ENCODE results near the gene TAP2. TPM values are rescaled to one million over a fixed set of nuclear protein-coding genes. Genes with fewer than 3 reads are reported as not detected.

TAP2 gene
- total and polyA plus RNA-seq, 4 donors: 10.2 to 22.2 (median 19.7) TPM

- Histone ChIP-seq H3K4me1 (ENCODE audit: control insufficient read depth, insufficient read depth, low read length) (no peaks in the 10 kb centered on the region), H3K36me3 (ENCODE audit: control insufficient read depth, insufficient read depth, low read length) (no peaks in the 10 kb centered on the region), H3K27me3 (ENCODE audit: control insufficient read depth, insufficient read depth, low read length) (peaks cover 9% of the 10 kb centered on the region), H3K9me3 (ENCODE audit: control insufficient read depth, insufficient read depth, low read length) (no peaks in the 10 kb centered on the region), H3K4me3 (ENCODE audit: low read depth, low read length) (no peak overlapping the region), H3K27ac (ENCODE audit: low read depth, low read length) (no peak overlapping the region)
- no CpG with 5 or more reads among the region's 3 CpGs for WGBS (ENCODE audit: insufficient coverage)
- no peak for DNase-seq (ENCODE audit: low read depth in 4 of 6, low spot score in 6 of 6)
These were observed 38.8 kb downstream of the TAP2 start for GRCh38 chr6:32799740-32800139.

- Histone ChIP-seq H3K9me3 (ENCODE audit: control insufficient read depth, insufficient read depth, low read length) (no peaks in the 10 kb centered on the region), H3K27ac (ENCODE audit: low read depth, low read length) (no peak overlapping the region), H3K36me3 (ENCODE audit: control insufficient read depth, insufficient read depth, low read length) (no peaks in the 10 kb centered on the region), H3K4me1 (ENCODE audit: control insufficient read depth, insufficient read depth, low read length) (no peaks in the 10 kb centered on the region), H3K4me3 (ENCODE audit: low read depth, low read length) (no peak overlapping the region), H3K27me3 (ENCODE audit: control insufficient read depth, insufficient read depth, low read length) (peaks cover 10% of the 10 kb centered on the region)
- WGBS (ENCODE audit: insufficient coverage): 100% methylated on average over 2 of the region's 3 CpGs
- DNase-seq (ENCODE audit: low read depth in 4 of 6, low spot score in 6 of 6): no peak
These were observed 39.4 kb downstream of the TAP2 start for GRCh38 chr6:32799168-32799567.

- 18% methylated on average over 22 of the region's 30 CpGs for WGBS (ENCODE audit: insufficient coverage)
These were observed 41.4 kb downstream of the TAP2 start for GRCh38 chr6:32796848-32797776.

GRCh38 chr6:32794510-32794909, 44.0 kb downstream of the TAP2 start:
- no peak overlapping the region for H3K4me3 ChIP-seq (ENCODE audit: low read depth, low read length)
- H3K4me1 ChIP-seq (ENCODE audit: control insufficient read depth, insufficient read depth, low read length): no peaks in the 10 kb centered on the region
- DNase-seq (ENCODE audit: low read depth in 4 of 6, low spot score in 6 of 6): no peak
- H3K27me3 ChIP-seq (ENCODE audit: control insufficient read depth, insufficient read depth, low read length): peaks cover 18% of the 10 kb centered on the region
- no peak overlapping the region for H3K27ac ChIP-seq (ENCODE audit: low read depth, low read length)
- no peaks in the 10 kb centered on the region for H3K9me3 ChIP-seq (ENCODE audit: control insufficient read depth, insufficient read depth, low read length)
- WGBS (ENCODE audit: insufficient coverage): 89% methylated on average over 2 of the region's 2 CpGs
- H3K36me3 ChIP-seq (ENCODE audit: control insufficient read depth, insufficient read depth, low read length): no peaks in the 10 kb centered on the region

More at GRCh38 chr6:32796848-32797776, 41.4 kb downstream of the TAP2 start:
- no peaks in the 10 kb centered on the region for H3K36me3 ChIP-seq (ENCODE audit: control insufficient read depth, insufficient read depth, low read length)
- DNase-seq (ENCODE audit: low read depth in 4 of 6, low spot score in 6 of 6): peak; percentile 31 to 91 (median 62)
- H3K4me3 ChIP-seq (ENCODE audit: low read depth, low read length): no peak overlapping the region
- no peaks in the 10 kb centered on the region for H3K4me1 ChIP-seq (ENCODE audit: control insufficient read depth, insufficient read depth, low read length)
- H3K27ac ChIP-seq (ENCODE audit: low read depth, low read length): no peak overlapping the region
- H3K27me3 ChIP-seq (ENCODE audit: control insufficient read depth, insufficient read depth, low read length): peaks cover 11% of the 10 kb centered on the region
- no peaks in the 10 kb centered on the region for H3K9me3 ChIP-seq (ENCODE audit: control insufficient read depth, insufficient read depth, low read length)

- no peaks in the 10 kb centered on the region for H3K4me1 ChIP-seq (ENCODE audit: control insufficient read depth, insufficient read depth, low read length)
- no peaks in the 10 kb centered on the region for H3K9me3 ChIP-seq (ENCODE audit: control insufficient read depth, insufficient read depth, low read length)
- H3K36me3 ChIP-seq (ENCODE audit: control insufficient read depth, insufficient read depth, low read length): no peaks in the 10 kb centered on the region
- WGBS (ENCODE audit: insufficient coverage): no CpG with 5 or more reads among the region's 3 CpGs
- H3K4me3 ChIP-seq (ENCODE audit: low read depth, low read length): no peak overlapping the region
- DNase-seq (ENCODE audit: low read depth in 4 of 6, low spot score in 6 of 6): no peak
- no peak overlapping the region for H3K27ac ChIP-seq (ENCODE audit: low read depth, low read length)
- H3K27me3 ChIP-seq (ENCODE audit: control insufficient read depth, insufficient read depth, low read length): peaks cover 18% of the 10 kb centered on the region
These were observed 45.6 kb downstream of the TAP2 start for GRCh38 chr6:32792901-32793435.

GRCh38 chr6:32790306-32790705, 48.2 kb downstream of the TAP2 start:
- DNase-seq (ENCODE audit: low read depth in 4 of 6, low spot score in 6 of 6): no peak
- no peak overlapping the region for H3K27ac ChIP-seq (ENCODE audit: low read depth, low read length)
- H3K36me3 ChIP-seq (ENCODE audit: control insufficient read depth, insufficient read depth, low read length): no peaks in the 10 kb centered on the region
- no peak overlapping the region for H3K4me3 ChIP-seq (ENCODE audit: low read depth, low read length)
- no peaks in the 10 kb centered on the region for H3K9me3 ChIP-seq (ENCODE audit: control insufficient read depth, insufficient read depth, low read length)
- H3K27me3 ChIP-seq (ENCODE audit: control insufficient read depth, insufficient read depth, low read length): peaks cover 14% of the 10 kb centered on the region
- WGBS (ENCODE audit: insufficient coverage): 60% methylated on average over 1 of the region's 2 CpGs
- no peaks in the 10 kb centered on the region for H3K4me1 ChIP-seq (ENCODE audit: control insufficient read depth, insufficient read depth, low read length)

Other genes starting within 250 kb of the TAP2 start
- gene HLA-DRB1, start 248.9 kb downstream of the TAP2 start, total RNA-seq: 10 to 100 TPM; 17.0 to 61.3 TPM
- 1 to 10 TPM; 3.1 to 3.5 TPM for gene HLA-DRB1, start 248.9 kb downstream of the TAP2 start, polyA plus RNA-seq (ENCODE audit: insufficient read length in 2 of 2)
- gene HLA-DQA1, start 201.3 kb downstream of the TAP2 start, total RNA-seq: 1 to 10 TPM in 1 of 2 donors, under 1 TPM in 1; 0.99 to 1.9 TPM
- under 1 TPM; 0.32 to 0.57 TPM for gene HLA-DQA1, start 201.3 kb downstream of the TAP2 start, polyA plus RNA-seq (ENCODE audit: insufficient read length in 2 of 2)
- 1 to 10 TPM in 1 of 2 donors, under 1 TPM in 1; 0.30 to 6.9 TPM for gene HLA-DQB1, start 172.1 kb downstream of the TAP2 start, total RNA-seq
- 1 to 10 TPM in 1 of 2 donors, under 1 TPM in 1; 0.92 to 2.7 TPM for gene HLA-DQB1, start 172.1 kb downstream of the TAP2 start, polyA plus RNA-seq (ENCODE audit: insufficient read length in 2 of 2)
- gene HLA-DQA2, start 97.3 kb downstream of the TAP2 start, total RNA-seq: under 1 TPM in 1 of 2 donors, not detected in 1; 0.17 TPM
- under 1 TPM in 1 of 2 donors, not detected in 1; 0.43 TPM for gene HLA-DQA2, start 97.3 kb downstream of the TAP2 start, polyA plus RNA-seq (ENCODE audit: insufficient read length in 2 of 2)
- gene HLA-DQB2, start 75.2 kb downstream of the TAP2 start, total RNA-seq: under 1 TPM in 1 of 2 donors, not detected in 1; 0.44 TPM
- gene HLA-DQB2, start 75.2 kb downstream of the TAP2 start, polyA plus RNA-seq (ENCODE audit: insufficient read length in 2 of 2): under 1 TPM; 0.24 to 0.76 TPM
- under 1 TPM; 0.11 to 0.20 TPM for gene HLA-DOB, start 21.7 kb downstream of the TAP2 start, total RNA-seq
- under 1 TPM; 0.47 to 0.65 TPM for gene HLA-DOB, start 21.7 kb downstream of the TAP2 start, polyA plus RNA-seq (ENCODE audit: insufficient read length in 2 of 2)
- gene PSMB8, start 5.3 kb upstream of the TAP2 start, total RNA-seq: 10 to 100 TPM; 12.4 to 30.4 TPM
- gene PSMB8, start 5.3 kb upstream of the TAP2 start, polyA plus RNA-seq (ENCODE audit: insufficient read length in 2 of 2): 10 to 100 TPM; 12.5 to 14.0 TPM
- gene TAP1, start 15.0 kb upstream of the TAP2 start, total RNA-seq: 10 to 100 TPM; 15.3 to 20.0 TPM
- 10 to 100 TPM; 20.5 to 21.3 TPM for gene TAP1, start 15.0 kb upstream of the TAP2 start, polyA plus RNA-seq (ENCODE audit: insufficient read length in 2 of 2)
- gene PSMB9, start 15.5 kb upstream of the TAP2 start, total RNA-seq: 1 to 10 TPM; 8.3 to 9.0 TPM
- gene PSMB9, start 15.5 kb upstream of the TAP2 start, polyA plus RNA-seq (ENCODE audit: insufficient read length in 2 of 2): 1 to 10 TPM; 6.1 to 9.0 TPM
- gene HLA-DMB, start 102.3 kb upstream of the TAP2 start, total RNA-seq: 10 to 100 TPM; 13.7 to 22.3 TPM
- 1 to 10 TPM; 4.7 to 7.0 TPM for gene HLA-DMB, start 102.3 kb upstream of the TAP2 start, polyA plus RNA-seq (ENCODE audit: insufficient read length in 2 of 2)
- gene HLA-DMA, start 114.4 kb upstream of the TAP2 start, total RNA-seq: 10 to 100 TPM in 1 of 2 donors, 1 to 10 TPM in 1; 9.9 to 11.6 TPM
- 1 to 10 TPM; 3.1 to 4.9 TPM for gene HLA-DMA, start 114.4 kb upstream of the TAP2 start, polyA plus RNA-seq (ENCODE audit: insufficient read length in 2 of 2)
- 100 to 1,000 TPM in 1 of 2 donors, 10 to 100 TPM in 1; 68.9 to 153 TPM for gene BRD2, start 129.9 kb upstream of the TAP2 start, total RNA-seq
- gene BRD2, start 129.9 kb upstream of the TAP2 start, polyA plus RNA-seq (ENCODE audit: insufficient read length in 2 of 2): 100 to 1,000 TPM; 285 to 286 TPM
- gene HLA-DOA, start 170.9 kb upstream of the TAP2 start, total RNA-seq: 1 to 10 TPM; 4.6 to 5.8 TPM
- gene HLA-DOA, start 170.9 kb upstream of the TAP2 start, polyA plus RNA-seq (ENCODE audit: insufficient read length in 2 of 2): 1 to 10 TPM; 1.4 to 1.8 TPM
- gene HLA-DPA1, start 234.9 kb upstream of the TAP2 start, total RNA-seq: 10 to 100 TPM; 19.8 to 23.1 TPM
- gene HLA-DPA1, start 234.9 kb upstream of the TAP2 start, polyA plus RNA-seq (ENCODE audit: insufficient read length in 2 of 2): 10 to 100 TPM in 1 of 2 donors, 1 to 10 TPM in 1; 6.6 to 13.7 TPM
- gene HLA-DPB1, start 237.3 kb upstream of the TAP2 start, total RNA-seq: 10 to 100 TPM; 15.4 to 21.3 TPM
- gene HLA-DPB1, start 237.3 kb upstream of the TAP2 start, polyA plus RNA-seq (ENCODE audit: insufficient read length in 2 of 2): 10 to 100 TPM; 10.5 to 11.4 TPM